HG03442 (cell line): ENCODE measurements around the gene FASTKD3.

Experiments
- ATAC-seq: cut with Tn5 transposase; IDR thresholded peaks from one replicate; pipeline ENCODE4 v1.9.1; 2021; ENCODE audit warnings: mild to moderate bottlenecking, moderate library complexity; ENCODE audit not compliant: unreplicated experiment

Gene FASTKD3

DNA sequence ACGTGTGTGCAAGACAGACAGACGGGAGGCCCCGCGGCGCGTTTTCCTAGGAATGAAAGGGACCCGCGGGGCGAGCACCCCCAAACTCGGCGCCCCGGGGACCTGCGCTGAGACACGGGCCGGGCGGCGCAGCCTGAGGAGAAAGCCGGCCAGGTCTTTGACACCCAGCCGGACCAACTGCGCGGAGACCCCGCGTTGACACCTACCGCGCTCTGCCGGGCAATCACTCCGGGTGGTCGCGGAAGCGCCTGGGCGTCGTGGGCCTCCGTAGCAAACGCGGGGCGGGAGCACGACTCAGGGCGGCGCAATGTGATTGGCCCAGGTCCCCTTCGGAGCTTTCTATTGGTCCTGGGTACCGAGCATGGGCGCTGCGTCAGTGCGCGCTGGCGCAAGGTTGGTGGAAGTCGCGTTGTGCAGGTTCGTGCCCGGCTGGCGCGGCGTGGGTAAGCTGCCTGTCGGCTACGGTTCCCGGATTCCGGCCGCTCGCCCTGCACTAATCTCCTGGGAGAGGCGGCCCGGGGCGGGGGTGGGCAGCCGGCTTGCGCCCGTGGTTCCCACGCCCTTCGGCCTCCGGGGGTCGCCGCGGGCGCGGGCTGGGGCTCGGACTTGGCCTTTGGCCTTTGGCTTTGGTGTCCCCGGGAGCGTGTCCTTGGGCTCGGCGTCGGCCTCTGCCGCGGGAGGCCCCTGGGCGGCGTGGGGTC is at the start of gene FASTKD3, which contains the start of gene MTRR:
TSS of gene FASTKD3 (minus strand) at position 259 of the 701 bp plus-strand sequence. CDS start 948 bp downstream, outside the sequence.
TSS of gene MTRR (plus strand) at position 376 of the 701 bp plus-strand sequence. CDS start 1,647 bp downstream, outside the sequence.
- peak; percentile 97 for ATAC-seq

DNA sequence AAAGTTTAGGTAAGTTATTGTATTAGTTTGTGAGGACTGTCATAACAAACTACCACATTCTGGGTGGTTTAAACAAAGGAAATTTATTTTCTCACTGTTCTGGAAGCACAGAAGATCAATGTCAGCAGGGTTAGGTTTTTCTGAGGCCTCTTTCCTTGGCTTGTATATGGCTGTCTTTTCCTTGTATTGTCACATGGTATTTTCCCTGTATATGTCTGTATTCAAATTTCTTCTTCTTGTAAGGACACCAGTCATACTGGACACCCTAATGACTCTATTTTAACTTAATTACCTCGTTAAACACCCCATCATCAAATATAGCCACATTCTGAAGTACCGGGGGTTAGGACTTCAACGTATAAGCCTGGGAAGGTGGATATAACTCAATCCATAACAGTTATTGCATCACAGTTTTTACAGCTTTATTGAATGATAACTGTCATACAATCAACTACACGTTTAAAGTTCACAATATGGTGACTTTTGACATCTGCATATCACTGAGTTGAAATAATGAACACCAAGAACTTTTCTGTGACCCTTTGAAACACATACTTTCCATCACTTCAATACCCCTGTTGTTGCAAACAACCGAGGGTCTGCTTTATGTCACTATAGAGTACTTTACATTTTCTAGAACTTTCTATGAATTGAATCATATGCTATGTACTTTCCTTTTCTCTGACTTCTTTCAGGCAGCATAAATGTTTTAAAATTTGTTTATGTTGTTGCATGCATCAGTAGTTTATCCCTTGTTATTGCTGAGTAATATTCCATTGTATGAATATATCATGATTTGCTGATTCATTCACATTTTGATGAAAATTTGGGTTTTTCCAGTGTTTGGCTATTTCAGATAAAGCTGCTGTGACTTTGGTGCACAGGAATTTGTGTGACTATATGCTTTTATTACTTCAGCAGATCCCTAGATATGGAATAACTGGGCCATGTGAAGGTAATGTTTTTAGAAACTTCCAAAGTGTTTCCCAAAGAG is 48.6 kb upstream of the FASTKD3 start:
- no peak for ATAC-seq

GRCh38 chr5:7916171-7916804 is 47.5 kb upstream of the FASTKD3 start:
- ATAC-seq, result no peak

GRCh38 chr5:7911429-7911771 is 42.6 kb upstream of the FASTKD3 start:
- peak; percentile 23 for ATAC-seq

DNA sequence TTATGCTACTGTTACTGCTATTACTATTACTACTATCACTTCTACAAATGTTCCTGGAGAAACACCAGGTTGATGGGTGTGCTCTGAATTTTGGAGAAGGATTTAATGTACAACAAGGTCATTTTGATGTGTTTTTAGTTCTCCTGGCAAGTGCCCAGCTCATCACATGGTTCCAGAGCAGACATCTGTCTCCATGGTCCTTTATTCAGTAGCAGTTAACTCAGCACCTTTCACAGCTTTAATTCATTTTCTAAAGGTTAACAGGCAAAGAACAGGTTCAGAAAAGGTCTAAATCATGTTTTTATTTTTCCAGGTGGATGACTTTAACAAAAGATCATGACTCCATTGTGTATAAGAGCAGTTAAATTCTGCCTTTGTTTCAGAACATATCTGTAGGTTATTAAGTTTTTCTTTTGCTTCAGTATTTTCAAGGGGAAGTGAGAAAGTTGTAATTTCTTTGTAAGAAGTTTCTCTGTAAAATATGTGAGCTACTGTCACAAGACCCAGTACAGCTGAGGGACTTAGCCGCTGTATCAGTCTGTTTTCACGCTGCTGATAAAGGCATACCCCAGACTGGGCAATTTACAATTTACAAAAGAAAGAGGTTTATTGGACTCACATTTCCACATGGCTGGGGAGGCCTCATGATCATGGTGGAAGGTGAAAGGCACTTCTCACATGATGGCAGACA is 42.1 kb upstream of the FASTKD3 start:
- ATAC-seq, result peak; percentile 68

- ATAC-seq, result no peak
These were observed 39.5 kb upstream of the FASTKD3 start for GRCh38 chr5:7908317-7908716.

- no peak for ATAC-seq
These were observed 38.8 kb upstream of the FASTKD3 start for GRCh38 chr5:7907612-7908011.

GRCh38 chr5:7904170-7904569 is 35.3 kb upstream of the FASTKD3 start:
- ATAC-seq, result no peak

DNA sequence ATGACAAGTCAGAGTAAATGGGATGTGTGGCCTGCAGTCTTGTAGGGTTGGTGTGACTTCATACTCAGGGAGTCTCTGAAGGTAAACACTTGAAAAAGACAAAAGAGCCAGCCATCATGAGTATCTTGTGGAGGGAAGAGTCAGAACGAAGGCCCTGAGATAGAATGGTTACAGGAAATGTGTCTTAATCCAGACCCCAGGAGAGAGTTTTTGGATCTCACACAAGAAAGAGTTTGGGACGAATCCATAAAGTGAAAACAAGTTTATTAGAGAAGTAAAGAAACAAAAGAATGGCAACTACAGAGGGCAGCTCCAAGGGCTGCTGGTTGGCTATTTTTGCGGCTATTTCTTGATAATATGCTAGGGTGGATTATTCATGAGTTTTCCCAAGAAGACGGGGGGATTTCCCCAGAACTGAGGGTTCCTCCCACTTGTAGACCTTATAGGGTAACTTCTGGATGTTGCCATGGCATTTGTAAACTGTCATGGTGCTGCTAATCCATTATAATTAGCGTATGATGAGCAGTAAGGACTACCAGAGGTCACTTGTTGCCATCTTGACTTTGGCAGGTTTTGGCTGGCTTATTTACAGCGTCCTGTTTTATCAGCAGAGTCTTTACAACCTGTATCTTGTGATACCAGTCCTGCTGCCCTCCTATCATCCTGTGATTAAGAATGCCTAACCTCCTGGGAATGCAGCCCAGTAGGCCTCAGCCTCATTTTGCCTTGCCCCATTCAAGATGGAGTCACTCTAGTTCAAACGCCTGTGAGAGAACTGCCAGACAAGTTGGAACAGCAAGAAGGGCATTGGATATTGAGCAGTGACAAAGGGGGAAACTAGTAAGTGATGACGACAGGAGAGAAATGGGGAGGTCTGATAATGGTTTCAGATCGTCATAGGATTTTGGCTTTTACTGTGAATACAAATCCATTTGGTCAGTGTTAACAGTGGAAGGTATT is 34.1 kb upstream of the FASTKD3 start:
- ATAC-seq, result no peak

GRCh38 chr5:7902201-7902600 is 33.4 kb upstream of the FASTKD3 start:
- no peak for ATAC-seq

DNA sequence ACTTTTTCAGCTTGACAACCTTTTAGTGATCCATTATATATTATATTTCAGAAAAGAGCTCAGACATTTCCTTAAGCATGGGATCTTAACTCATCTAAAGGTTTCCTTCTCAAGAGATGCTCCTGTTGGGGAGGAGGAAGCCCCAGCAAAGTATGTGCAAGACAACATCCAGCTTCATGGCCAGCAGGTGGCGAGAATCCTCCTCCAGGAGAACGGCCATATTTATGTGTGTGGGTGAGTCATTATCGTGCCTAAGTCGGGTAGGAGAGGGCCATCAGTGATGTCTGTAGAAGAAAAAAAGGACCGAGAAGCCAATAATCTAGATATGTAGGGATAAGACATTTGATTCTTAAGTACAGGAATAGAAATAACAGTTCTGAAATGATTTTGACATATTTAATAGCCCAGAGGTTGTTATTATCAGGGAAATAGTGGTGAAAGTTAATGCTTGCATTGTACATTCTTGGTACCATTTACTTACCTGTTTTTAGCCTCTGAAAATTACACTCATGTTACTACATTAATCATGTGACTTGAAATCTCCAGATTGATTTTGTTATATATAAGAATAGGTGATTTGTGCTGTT is 28.3 kb upstream of the FASTKD3 start:
- ATAC-seq, result peak; percentile 51

DNA sequence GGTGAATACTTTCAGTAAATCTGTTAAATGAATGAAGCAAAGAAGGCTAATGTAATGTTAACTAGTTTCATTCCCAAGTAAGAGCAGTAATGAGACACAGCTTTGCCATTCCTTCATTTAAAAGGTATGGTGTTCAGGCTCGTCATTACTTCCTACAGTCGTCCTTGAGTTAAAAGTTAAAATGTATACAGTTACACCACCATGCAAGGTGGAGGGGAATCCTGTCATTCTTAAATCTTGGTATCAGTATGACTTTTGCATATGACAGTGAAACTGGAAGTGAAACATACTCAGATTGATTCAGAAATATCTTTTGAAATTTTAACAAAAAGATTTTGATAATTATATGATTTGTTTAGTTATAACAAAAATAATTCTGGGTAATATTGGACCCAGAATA is 26.0 kb upstream of the FASTKD3 start:
- ATAC-seq, result peak; percentile 99

DNA sequence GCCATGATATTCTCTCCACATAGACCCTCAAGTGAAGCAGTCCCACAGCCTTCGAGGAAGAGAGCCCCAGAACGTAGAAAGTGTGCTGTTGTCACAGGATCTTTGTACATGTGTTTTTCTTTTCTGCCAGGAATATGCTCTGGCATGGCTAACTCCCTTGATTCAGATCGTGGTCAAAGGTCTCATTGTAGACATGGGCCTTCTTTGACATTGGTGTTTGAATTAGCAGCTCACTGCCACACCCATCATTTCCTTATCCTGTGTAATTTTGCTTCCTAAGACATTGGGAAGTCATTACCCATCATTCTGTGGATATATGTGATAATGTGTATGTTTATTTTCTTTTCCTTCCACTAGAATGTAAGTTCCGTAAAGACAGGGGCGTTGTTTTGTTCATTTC is 25.6 kb upstream of the FASTKD3 start:
- no peak for ATAC-seq

DNA sequence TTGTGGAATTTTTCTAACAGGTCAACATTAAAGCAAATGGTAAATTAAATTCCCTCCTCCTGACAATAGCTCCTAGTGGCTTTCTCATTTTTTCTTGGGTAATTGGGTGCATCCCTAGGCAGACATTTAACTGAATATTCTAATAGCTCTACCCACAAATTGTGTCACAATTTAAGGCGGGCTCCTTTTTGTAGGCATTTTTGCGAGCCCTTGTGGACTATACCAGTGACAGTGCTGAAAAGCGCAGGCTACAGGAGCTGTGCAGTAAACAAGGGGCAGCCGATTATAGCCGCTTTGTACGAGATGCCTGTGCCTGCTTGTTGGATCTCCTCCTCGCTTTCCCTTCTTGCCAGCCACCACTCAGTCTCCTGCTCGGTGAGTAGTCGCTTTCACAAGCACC is 20.1 kb upstream of the FASTKD3 start:
- ATAC-seq, result no peak

GRCh38 chr5:7886849-7887475 is 18.1 kb upstream of the FASTKD3 start:
- ATAC-seq, result no peak

DNA sequence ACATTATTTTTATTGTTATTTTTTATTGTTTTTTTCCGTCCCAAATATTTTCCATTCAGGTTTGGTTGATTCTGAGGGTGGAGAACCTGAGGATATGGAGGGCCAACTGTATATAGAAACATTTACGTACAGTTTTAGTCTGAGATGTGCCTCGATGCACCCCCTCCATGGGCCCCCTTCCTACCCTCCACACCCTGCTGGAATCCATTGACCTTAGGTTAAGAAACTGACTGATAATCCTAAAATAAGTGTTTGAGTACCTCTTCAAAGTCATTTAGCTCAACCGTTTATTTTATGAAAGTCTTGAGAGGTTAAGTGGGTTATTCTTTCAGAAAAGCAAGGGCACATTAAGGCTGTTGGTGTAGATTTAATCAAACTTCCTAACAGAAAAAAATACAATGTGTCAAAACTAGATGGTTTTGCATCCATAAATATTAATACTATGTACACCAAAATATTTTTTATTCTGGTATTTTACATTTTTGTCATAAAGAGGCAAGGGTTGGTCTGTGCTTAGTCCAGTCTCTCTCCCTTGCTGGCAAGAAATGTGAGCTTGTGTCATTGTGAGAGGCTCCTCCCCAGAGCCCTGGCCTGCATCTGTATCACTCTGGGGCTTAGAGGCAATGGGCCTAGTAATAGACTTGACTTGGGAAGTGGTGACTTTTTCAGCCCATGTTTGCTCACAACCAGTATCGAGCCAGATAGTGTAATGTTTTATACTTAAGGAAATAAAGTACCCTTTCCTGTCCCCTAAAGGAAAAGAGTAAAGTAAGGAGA is 15.8 kb upstream of the FASTKD3 start:
- ATAC-seq, result no peak

DNA sequence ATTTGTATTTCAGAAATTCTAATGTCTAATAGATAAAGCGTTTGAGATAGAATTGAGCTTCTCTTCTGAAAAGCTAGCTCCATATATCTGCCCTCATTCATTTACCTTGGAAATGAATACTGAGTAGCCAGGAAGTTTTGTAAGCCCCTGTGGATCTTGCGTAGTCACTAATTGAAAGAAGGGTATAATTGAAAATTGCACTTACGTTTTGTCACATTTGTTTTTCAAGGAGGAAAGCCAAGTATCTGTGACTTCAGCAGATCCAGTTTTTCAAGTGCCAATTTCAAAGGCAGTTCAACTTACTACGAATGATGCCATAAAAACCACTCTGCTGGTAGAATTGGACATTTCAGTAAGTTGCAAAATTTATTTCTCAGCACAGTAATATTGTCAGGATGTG is 14.1 kb upstream of the FASTKD3 start:
- no peak for ATAC-seq

GRCh38 chr5:7881816-7882215 is 13.0 kb upstream of the FASTKD3 start:
- ATAC-seq, result no peak
